NCI-H2171 treated with DMSO at 0.1 percent for 48 hours (cell line): ENCODE data around the gene TCN1.
"Not testable (repeated sequence)": the region's sequence is repeated elsewhere in the genome, so short reads cannot be mapped to it uniquely, and the experiment has no call there.

ENCODE experiments used
- DNase-seq: peaks from one replicate; lab custom pipeline; 2025; lab: John Stamatoyannopoulos, UW

Gene TCN1

DNA sequence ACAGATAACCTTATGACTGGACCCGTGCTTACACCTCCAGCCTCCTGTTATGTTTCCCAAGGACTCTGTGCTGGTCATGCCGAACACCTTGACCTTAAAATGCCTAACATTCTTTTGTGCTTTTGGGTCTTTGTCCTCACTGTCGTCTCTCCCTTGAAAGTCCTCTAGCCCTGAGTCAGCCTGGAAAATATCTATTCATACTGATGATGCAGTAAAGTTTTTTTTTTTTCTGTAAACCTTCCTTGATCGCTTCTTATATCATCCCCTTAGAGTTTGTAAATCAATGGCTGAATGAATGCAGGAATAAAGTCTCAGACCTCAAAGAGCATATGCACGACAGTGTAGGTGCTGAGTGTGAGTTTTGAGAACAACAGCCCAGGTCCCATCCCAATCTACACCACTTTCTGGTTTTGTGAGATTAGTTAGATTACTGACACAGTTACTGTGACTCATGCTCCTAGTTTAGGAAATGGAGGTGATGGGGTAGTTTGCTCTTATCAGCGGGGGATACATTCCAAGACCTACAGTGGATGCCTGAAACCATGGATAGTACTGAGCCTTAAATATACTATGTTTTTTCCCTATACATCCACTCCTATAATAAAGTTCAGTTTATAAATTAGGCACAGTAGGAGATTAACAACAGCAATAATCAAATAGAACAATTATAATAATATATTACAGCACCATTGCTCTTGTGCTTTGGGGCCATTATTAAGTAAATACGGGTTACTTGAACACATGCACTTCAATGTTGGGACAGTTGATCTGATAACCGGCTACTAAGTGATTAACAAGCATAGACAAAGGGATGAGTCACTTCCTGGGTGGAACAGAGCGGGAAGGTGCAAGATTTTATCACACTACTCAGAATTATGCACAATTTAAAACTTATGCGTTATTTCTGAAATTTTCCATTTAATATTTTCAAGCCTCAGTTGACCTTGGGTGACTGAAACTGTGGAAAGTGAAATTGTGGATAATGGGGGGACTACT, 8.6 kb downstream of the TCN1 start:
- no peak for DNase-seq

GRCh38 chr11:59854871-59855270, 11.4 kb downstream of the TCN1 start:
- peak; percentile 3 for DNase-seq

DNA sequence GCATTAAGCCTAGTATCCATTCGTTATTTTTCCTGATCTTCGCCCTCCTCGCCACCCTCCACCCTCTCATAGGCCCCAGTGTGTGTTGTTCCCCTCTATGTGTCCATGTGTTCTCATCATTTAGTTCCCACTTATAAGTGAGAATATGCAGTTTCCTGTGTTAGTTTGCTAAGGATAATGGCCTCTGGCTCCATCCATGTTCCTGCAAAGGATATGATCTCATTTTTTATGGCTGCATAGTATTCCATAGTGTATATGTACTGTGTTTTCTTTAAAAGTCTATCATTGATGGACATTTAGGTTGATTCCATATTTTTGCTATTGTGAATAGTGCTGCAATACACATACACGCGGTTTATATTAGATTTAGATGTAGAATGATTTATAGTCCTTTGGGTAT, 14.9 kb downstream of the TCN1 start:
- DNase-seq, result not testable (repeated sequence)

- DNase-seq, result not testable (repeated sequence)
These were observed 16.7 kb downstream of the TCN1 start for GRCh38 chr11:59849551-59849950.

DNA sequence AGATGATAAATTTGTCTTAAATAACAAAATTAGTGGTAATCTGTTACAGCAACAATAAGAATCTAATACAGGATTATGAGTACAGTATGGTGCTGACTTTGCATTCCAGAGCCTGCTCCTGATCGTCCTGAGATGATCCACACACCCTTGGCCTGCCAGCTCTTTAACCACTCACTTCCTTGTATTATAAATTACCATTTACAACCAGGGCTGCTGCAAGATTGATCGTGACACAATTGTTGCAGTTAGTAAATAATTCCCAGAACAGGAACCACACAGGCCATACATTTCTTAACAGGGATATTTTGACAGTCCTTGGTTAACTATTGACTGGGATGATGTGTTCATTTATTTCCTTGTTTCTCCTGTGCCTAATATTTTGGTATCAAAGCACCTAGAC, 17.2 kb downstream of the TCN1 start:
- DNase-seq, result no peak

DNA sequence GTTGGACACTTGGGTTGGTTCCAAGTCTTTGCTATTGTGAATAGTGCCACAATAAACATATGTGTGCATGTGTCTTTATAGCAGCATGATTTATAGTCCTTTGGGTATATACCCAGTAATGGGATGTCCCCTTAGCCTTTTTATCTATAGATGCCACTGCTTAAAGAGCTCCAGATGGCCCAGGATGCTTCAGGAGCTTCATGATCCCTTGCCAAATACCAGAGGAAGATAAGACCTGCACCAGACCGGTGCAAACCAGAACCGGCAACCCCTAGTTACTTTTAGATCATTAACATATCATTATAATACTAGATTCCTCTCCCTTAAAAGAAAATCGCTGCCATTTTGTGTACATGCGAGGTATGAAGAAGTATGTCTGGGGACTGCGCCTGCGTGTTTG, 17.8 kb downstream of the TCN1 start:
- DNase-seq, result not testable (repeated sequence)

- DNase-seq, result no peak
These were observed 18.7 kb downstream of the TCN1 start for GRCh38 chr11:59847626-59848025.

- no peak for DNase-seq
These were observed 19.7 kb downstream of the TCN1 start for GRCh38 chr11:59846556-59846955.

- no peak for DNase-seq
These were observed 20.9 kb downstream of the TCN1 start, which contains the start of gene CBLIF for GRCh38 chr11:59845399-59845798. CBLIF (minus strand) TSS chr11:59845499; CDS start chr11:59845453, 46 bp downstream.

DNA sequence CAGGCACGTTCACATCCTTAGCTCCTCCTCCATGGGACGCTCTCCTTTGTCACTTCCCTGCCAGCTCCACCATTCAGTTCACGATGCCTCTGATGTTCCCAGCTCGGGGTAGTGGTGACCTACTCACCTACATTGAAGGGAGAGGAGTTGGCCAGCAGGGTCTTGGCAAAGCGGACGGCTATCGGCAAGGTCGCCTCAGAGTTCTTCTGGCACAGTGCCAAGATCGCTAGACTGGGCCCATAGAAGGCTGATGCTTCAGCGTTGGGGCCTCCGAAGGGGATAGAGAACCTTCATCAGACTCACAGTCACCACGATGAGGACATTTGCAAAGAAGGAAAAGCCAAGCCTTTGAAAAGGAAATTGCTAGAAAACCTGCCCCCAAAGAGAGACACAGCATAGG, 24.0 kb downstream of the TCN1 start:
- DNase-seq, result no peak

- DNase-seq, result no peak
These were observed 24.8 kb downstream of the TCN1 start for GRCh38 chr11:59841514-59841913.

DNA sequence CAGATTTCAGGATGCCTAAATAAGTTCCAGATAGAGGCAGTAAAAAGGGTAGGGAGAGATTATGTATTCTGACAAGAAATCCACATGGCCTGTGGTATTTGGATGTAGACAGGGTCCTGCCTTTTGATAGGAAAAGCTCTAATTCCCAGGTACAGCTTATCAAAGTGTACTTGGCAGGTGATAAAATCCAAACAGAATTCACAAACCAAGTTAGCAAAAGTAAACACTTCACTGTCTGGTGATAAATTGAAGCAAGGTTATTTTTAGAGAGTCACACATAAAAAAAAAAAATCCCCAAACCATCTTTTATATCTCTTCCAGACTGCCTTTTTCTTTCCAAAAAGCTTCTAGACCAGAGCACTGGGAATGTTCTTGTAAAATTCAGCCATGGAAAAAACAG, 26.7 kb downstream of the TCN1 start:
- no peak for DNase-seq

DNA sequence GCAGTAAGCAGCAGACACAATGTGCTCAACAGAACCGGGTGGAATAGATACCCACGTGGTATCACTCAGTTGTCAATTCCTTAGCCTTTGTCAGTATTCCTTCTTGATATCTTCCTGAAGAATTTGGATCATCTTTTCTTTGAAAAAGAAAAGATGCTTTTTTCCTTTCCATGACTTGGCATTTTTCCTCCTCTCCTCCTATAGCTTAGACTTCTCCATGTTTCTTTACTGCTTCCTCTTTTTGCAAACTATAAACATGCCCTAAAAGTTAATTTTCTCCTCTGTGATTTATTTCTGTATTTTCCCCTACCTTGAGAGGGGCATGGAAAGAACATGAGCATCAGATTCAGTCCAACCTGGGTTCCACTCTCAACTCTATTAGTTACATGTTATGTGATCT, 32.7 kb downstream of the TCN1 start:
- no peak for DNase-seq

DNA sequence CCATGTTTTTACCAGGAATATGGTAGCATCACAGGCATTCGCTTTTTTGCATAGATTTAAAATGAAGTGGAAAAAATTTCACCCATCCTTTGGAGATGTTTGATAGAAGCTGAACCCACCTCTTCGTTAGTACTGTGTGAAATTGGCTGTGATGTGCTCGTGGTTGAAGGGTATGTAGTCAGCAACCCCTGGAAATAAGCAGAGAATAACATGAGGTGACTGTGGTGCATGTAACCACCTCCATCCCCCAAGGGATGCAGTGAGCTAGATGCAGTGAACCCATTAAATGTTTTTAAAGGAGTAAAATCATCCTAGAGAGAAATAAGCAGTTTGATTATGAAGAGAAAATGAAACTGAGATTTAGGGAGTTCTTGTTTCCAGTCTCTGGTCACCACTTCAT, 36.9 kb downstream of the TCN1 start:
- no peak for DNase-seq

- DNase-seq, result peak; percentile 24
These were observed 43.2 kb downstream of the TCN1 start for GRCh38 chr11:59822989-59823566.

DNA sequence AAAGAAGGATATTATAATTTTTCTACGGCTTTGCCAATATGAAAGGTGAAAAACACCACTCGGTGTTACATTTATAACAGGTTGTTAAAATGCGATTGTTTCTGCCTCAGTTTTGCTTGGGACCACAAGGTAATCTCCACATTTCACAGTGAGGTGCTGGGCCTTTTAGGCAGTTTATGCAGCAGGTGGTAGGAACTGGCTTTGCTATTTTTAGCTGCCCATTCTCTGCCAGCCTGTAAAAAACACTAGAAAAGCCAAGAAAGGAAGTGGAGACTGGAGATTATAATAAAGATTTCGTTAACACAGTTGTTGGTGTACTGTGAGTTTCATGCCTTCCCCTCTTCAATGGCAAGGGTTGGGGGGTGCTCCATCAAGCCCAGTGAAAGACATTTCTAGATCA, 47.7 kb downstream of the TCN1 start:
- DNase-seq, result no peak

GRCh38 chr11:59816434-59816833, 49.9 kb downstream of the TCN1 start:
- not testable (repeated sequence) for DNase-seq

GRCh38 chr11:59815754-59816153, 50.5 kb downstream of the TCN1 start:
- no peak for DNase-seq

- DNase-seq, result no peak
These were observed 52.3 kb downstream of the TCN1 start for GRCh38 chr11:59814021-59814420.

- DNase-seq, result no peak
These were observed 52.9 kb downstream of the TCN1 start for GRCh38 chr11:59813364-59813763.

GRCh38 chr11:59812220-59812619, 54.1 kb downstream of the TCN1 start:
- no peak for DNase-seq

- DNase-seq, result no peak
These were observed 55.4 kb downstream of the TCN1 start for GRCh38 chr11:59810911-59811259.

GRCh38 chr11:59810189-59810910, 55.9 kb downstream of the TCN1 start, which contains the start of gene MRPL16:
MRPL16 (minus strand) TSS chr11:59810778; CDS start chr11:59810658, 120 bp downstream.
- peak; percentile 91 for DNase-seq
